HG03108 (cell line): ENCODE data around the gene SLC22A23.

ENCODE experiments used
- ATAC-seq: cut with Tn5 transposase; IDR thresholded peaks from one replicate; pipeline ENCODE4 v1.9.1; 2021; ENCODE audit warnings: moderate library complexity; ENCODE audit not compliant: unreplicated experiment

Gene SLC22A23

GRCh38 chr6:3355011-3355357 lies 101.9 kb downstream of the SLC22A23 start:
- ATAC-seq = no peak

- no peak for ATAC-seq
Measured at GRCh38 chr6:3353939-3354338, 102.9 kb downstream of the SLC22A23 start.

GRCh38 chr6:3353213-3353903 lies 103.5 kb downstream of the SLC22A23 start:
- no peak for ATAC-seq

GRCh38 chr6:3352678-3353077 lies 104.2 kb downstream of the SLC22A23 start:
- no peak for ATAC-seq

GRCh38 chr6:3351829-3352524 lies 104.9 kb downstream of the SLC22A23 start:
- ATAC-seq = no peak

GRCh38 chr6:3351105-3351676 lies 105.7 kb downstream of the SLC22A23 start:
- ATAC-seq = no peak

GRCh38 chr6:3350252-3350796 lies 106.5 kb downstream of the SLC22A23 start:
- ATAC-seq = no peak

- no peak for ATAC-seq
Measured at GRCh38 chr6:3349388-3350251, 107.2 kb downstream of the SLC22A23 start.

- no peak for ATAC-seq
Measured at GRCh38 chr6:3348821-3349220, 108.0 kb downstream of the SLC22A23 start.

- ATAC-seq = no peak
Measured at GRCh38 chr6:3347826-3348225, 109.0 kb downstream of the SLC22A23 start.

GRCh38 chr6:3347247-3347646 lies 109.6 kb downstream of the SLC22A23 start:
- no peak for ATAC-seq

GRCh38 chr6:3346476-3346875 lies 110.4 kb downstream of the SLC22A23 start:
- ATAC-seq = no peak

- no peak for ATAC-seq
Measured at GRCh38 chr6:3345836-3346235, 111.0 kb downstream of the SLC22A23 start.

- no peak for ATAC-seq
Measured at GRCh38 chr6:3343089-3343883, 113.6 kb downstream of the SLC22A23 start.

- ATAC-seq = no peak
Measured at GRCh38 chr6:3341467-3341866, 115.4 kb downstream of the SLC22A23 start.

GRCh38 chr6:3340894-3341293 lies 116.0 kb downstream of the SLC22A23 start:
- no peak for ATAC-seq

- ATAC-seq = no peak
Measured at GRCh38 chr6:3340358-3340802, 116.5 kb downstream of the SLC22A23 start.

- no peak for ATAC-seq
Measured at GRCh38 chr6:3339811-3340210, 117.0 kb downstream of the SLC22A23 start.

- no peak for ATAC-seq
Measured at GRCh38 chr6:3337521-3338350, 119.1 kb downstream of the SLC22A23 start.
